A549 (cell line): ENCODE measurements around the gene RHOBTB1.

ENCODE experiments used
- JUN ChIP-seq, 2 experiments: fragments of >200 bp; sonication (Bioruptor Twin); formaldehyde crosslinking; IDR thresholded peaks; 2 replicates in 1 of 2; 3 replicates in 1 of 2; pipeline ENCODE4 v1.6.1; 2016 to 2017
- MAX ChIP-seq: IDR thresholded peaks from 2 replicates; pipeline ENCODE4 v1.6.1; 2012
- POLR2A ChIP-seq: IDR thresholded peaks from 2 replicates; pipeline ENCODE4 v1.6.1; 2012; ENCODE audit warnings: mild to moderate bottlenecking, low read length
- REST ChIP-seq: fragments of 200-600 bp; sonication (generic); IDR thresholded peaks from 2 replicates; pipeline ENCODE4 v1.6.1; 2016; ENCODE audit warnings: antibody characterized with exemption, mild to moderate bottlenecking, moderate library complexity
- ZNF302 ChIP-seq: fragments of 250-450 bp; sonication (Bioruptor Pico); IDR thresholded peaks from 2 replicates; pipeline ENCODE4 v1.9.0; 2021; ENCODE audit warnings: inconsistent platforms, mild to moderate bottlenecking, moderate library complexity
- TF ChIP-seq, protein P1 (sequence below): fragments of >200 bp; sonication (Bioruptor Twin); formaldehyde crosslinking; IDR thresholded peaks from 3 replicates; pipeline ENCODE4 v1.5.1; 2016
- TF ChIP-seq, protein P2 (sequence below): fragments of 450-650 bp; IDR thresholded peaks from 2 replicates; pipeline ENCODE4 v1.6.1; 2014; ENCODE audit warnings: antibody characterized with exemption

DNA sequence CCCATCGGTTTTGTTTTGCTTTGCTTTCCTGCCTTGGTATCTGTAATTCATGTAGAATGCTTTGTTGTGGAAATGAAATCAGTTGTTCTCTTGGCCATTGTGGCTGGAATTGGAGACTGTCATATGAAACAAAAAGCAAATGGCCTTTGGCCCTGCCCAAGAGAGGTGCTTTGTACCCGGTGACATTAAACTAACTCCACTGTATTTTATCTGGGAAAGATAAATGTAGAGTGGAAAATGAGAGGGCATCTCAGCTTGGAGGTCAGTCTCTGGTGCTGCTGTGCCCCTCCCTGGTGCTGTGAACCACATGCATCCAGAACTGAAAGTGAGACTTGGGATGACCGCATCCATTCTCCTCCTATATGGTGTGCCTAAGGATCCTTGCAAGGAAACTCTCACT lies 90.3 kb downstream of the RHOBTB1 start:
- TF ChIP-seq MAX (no peak), POLR2A (no peak), JUN (IDR thresholded peaks at IDR 0.05) (no peak), ZNF302 (no peak), REST (no peak)
- TF ChIP-seq, protein P1, sequence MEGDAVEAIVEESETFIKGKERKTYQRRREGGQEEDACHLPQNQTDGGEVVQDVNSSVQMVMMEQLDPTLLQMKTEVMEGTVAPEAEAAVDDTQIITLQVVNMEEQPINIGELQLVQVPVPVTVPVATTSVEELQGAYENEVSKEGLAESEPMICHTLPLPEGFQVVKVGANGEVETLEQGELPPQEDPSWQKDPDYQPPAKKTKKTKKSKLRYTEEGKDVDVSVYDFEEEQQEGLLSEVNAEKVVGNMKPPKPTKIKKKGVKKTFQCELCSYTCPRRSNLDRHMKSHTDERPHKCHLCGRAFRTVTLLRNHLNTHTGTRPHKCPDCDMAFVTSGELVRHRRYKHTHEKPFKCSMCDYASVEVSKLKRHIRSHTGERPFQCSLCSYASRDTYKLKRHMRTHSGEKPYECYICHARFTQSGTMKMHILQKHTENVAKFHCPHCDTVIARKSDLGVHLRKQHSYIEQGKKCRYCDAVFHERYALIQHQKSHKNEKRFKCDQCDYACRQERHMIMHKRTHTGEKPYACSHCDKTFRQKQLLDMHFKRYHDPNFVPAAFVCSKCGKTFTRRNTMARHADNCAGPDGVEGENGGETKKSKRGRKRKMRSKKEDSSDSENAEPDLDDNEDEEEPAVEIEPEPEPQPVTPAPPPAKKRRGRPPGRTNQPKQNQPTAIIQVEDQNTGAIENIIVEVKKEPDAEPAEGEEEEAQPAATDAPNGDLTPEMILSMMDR, result no peak
- TF ChIP-seq, protein P2, sequence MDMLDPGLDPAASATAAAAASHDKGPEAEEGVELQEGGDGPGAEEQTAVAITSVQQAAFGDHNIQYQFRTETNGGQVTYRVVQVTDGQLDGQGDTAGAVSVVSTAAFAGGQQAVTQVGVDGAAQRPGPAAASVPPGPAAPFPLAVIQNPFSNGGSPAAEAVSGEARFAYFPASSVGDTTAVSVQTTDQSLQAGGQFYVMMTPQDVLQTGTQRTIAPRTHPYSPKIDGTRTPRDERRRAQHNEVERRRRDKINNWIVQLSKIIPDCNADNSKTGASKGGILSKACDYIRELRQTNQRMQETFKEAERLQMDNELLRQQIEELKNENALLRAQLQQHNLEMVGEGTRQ, result no peak
